Mesendoderm (in vitro differentiated cells): ENCODE results near the gene TNFSF8.

Experiments used
- DNase-seq: peaks from one replicate; pipeline ENCODE4 v3.0.0; 2013
- H2AK5ac ChIP-seq: 2 replicates; pipeline ENCODE4 v1.6.1; 2013; ENCODE audit warnings: low read length, inconsistent platforms
- H2BK120ac ChIP-seq: 2 replicates; pipeline ENCODE4 v1.6.1; 2013; ENCODE audit warnings: low read depth, mild to moderate bottlenecking, low read length, moderate library complexity, mixed read lengths
- H2BK15ac ChIP-seq: replicated peaks from 2 replicates; pipeline ENCODE4 v1.6.1; 2013; ENCODE audit warnings: low read depth, mild to moderate bottlenecking, moderate library complexity
- H2BK5ac ChIP-seq: 2 replicates; pipeline ENCODE4 v1.6.1; 2013; ENCODE audit warnings: low read length, inconsistent platforms
- H3K18ac ChIP-seq: 2 replicates; pipeline ENCODE4 v1.6.1; 2013; ENCODE audit warnings: mild to moderate bottlenecking, low read length, mixed read lengths
- H3K23ac ChIP-seq: one replicate; pipeline ENCODE4 v1.6.1; 2013; ENCODE audit warnings: low read length
- H3K27ac ChIP-seq: 2 replicates; pipeline ENCODE4 v1.5.1; 2013; ENCODE audit warnings: low read depth, mild to moderate bottlenecking, inconsistent platforms, low read length, moderate library complexity
- H3K27me3 ChIP-seq: 2 replicates; pipeline ENCODE4 v1.6.1; 2013; ENCODE audit warnings: low read length, control low read depth, mild to moderate bottlenecking, inconsistent platforms; ENCODE audit not compliant: insufficient read depth, poor library complexity
- H3K36me3 ChIP-seq: 2 replicates; pipeline ENCODE4 v1.6.1; 2013; ENCODE audit warnings: low read length, inconsistent platforms; ENCODE audit not compliant: control insufficient read depth, insufficient read depth
- H3K4ac ChIP-seq: one replicate; pipeline ENCODE4 v1.6.1; 2013; ENCODE audit warnings: low read depth, mild to moderate bottlenecking, low read length, moderate library complexity
- H3K4me1 ChIP-seq: 2 replicates; pipeline ENCODE4 v1.6.1; 2013; ENCODE audit warnings: low read depth, low read length, inconsistent platforms; ENCODE audit not compliant: control insufficient read depth
- H3K4me2 ChIP-seq: 2 replicates; pipeline ENCODE4 v1.6.1; 2013; ENCODE audit warnings: low read length
- H3K4me3 ChIP-seq: 2 replicates; pipeline ENCODE4 v1.5.1; 2013; ENCODE audit warnings: mild to moderate bottlenecking, low read length
- H3K56ac ChIP-seq: one replicate; pipeline ENCODE4 v1.6.1; 2013; ENCODE audit warnings: low read length
- H3K79me1 ChIP-seq: 2 replicates; pipeline ENCODE4 v1.6.1; 2013; ENCODE audit warnings: low read length, inconsistent platforms
- H3K79me2 ChIP-seq: 2 replicates; pipeline ENCODE4 v1.6.1; 2013; ENCODE audit warnings: mild to moderate bottlenecking, low read length; ENCODE audit not compliant: control insufficient read depth, insufficient read depth
- H3K9ac ChIP-seq: 2 replicates; pipeline ENCODE4 v1.6.1; 2013; ENCODE audit warnings: low read length, inconsistent platforms
- H4K5ac ChIP-seq: one replicate; pipeline ENCODE4 v1.6.1; 2013; ENCODE audit warnings: low read length
- H4K8ac ChIP-seq: one replicate; pipeline ENCODE4 v1.6.1; 2013; ENCODE audit warnings: low read depth, mild to moderate bottlenecking, control low read depth, low read length, moderate library complexity
- WGBS: extraction: QIAGEN DNeasy Blood & Tissue Kit; methylation state at CpG from one replicate; pipeline ENCODE4 v1.1.7; 2013; ENCODE audit warnings: low lambda C conversion rate, missing lambda C conversion rate; ENCODE audit not compliant: insufficient coverage; ENCODE audit errors: extremely low coverage; 5-methylcytosine and 5-hydroxymethylcytosine counted together

The TNFSF8 gene

GRCh38 chr9:114909661-114910060 lies 20.7 kb downstream of the TNFSF8 start:
- Histone ChIP-seq H4K8ac (no peak overlapping the region), H3K4ac (peak overlapping the region; percentile 60), H3K27ac (no peak overlapping the region), H3K23ac (no peak overlapping the region), H2BK120ac (no peak overlapping the region), H2BK5ac (no peak overlapping the region), H2BK15ac (no peak overlapping the region), H3K18ac (peak overlapping the region; percentile 34), H3K56ac (no peak overlapping the region), H3K4me2 (no peak overlapping the region), H3K9ac (no peak overlapping the region), H3K4me1 (peaks cover 9% of the 10 kb centered on the region), H3K79me2 (no peaks in the 10 kb centered on the region), H3K4me3 (no peak overlapping the region), H4K5ac (no peak overlapping the region), H3K79me1 (no peaks in the 10 kb centered on the region), H3K36me3 (no peaks in the 10 kb centered on the region), H2AK5ac (no peak overlapping the region), H3K27me3 (no peaks in the 10 kb centered on the region)
- WGBS: no CpG with 5 or more reads among the region's 1 CpG
- DNase-seq: no peak

- peak overlapping the region; percentile 98 for H3K4ac ChIP-seq
- no peaks in the 10 kb centered on the region for H3K27me3 ChIP-seq
- no peaks in the 10 kb centered on the region for H3K79me2 ChIP-seq
- H2AK5ac ChIP-seq: no peak overlapping the region
- no peak overlapping the region for H3K23ac ChIP-seq
- H4K5ac ChIP-seq: no peak overlapping the region
- no peaks in the 10 kb centered on the region for H3K36me3 ChIP-seq
- no CpG with 5 or more reads among the region's 6 CpGs for WGBS
- H3K27ac ChIP-seq: peak overlapping the region; percentile 47
- H2BK15ac ChIP-seq: no peak overlapping the region
- H2BK120ac ChIP-seq: no peak overlapping the region
- peak overlapping the region; percentile 6 for H2BK5ac ChIP-seq
- H3K18ac ChIP-seq: peak overlapping the region; percentile 66
- H3K4me2 ChIP-seq: no peak overlapping the region
- H3K9ac ChIP-seq: no peak overlapping the region
- peaks cover 9% of the 10 kb centered on the region for H3K4me1 ChIP-seq
- no peak overlapping the region for H4K8ac ChIP-seq
- peak overlapping the region; percentile 45 for H3K56ac ChIP-seq
- peak; percentile 60 for DNase-seq
- no peak overlapping the region for H3K4me3 ChIP-seq
- no peaks in the 10 kb centered on the region for H3K79me1 ChIP-seq
Observed at GRCh38 chr9:114908805-114909448, 21.5 kb downstream of the TNFSF8 start.

- H3K56ac ChIP-seq: peak overlapping the region; percentile 26
- H3K4me2 ChIP-seq: no peak overlapping the region
- H3K4me3 ChIP-seq: no peak overlapping the region
- no peaks in the 10 kb centered on the region for H3K79me2 ChIP-seq
- WGBS: no CpG with 5 or more reads among the region's 3 CpGs
- H3K27me3 ChIP-seq: no peaks in the 10 kb centered on the region
- H2BK120ac ChIP-seq: no peak overlapping the region
- H3K79me1 ChIP-seq: no peaks in the 10 kb centered on the region
- H2BK15ac ChIP-seq: no peak overlapping the region
- H3K4me1 ChIP-seq: peaks cover 9% of the 10 kb centered on the region
- H3K27ac ChIP-seq: peak overlapping the region; percentile 81
- no peaks in the 10 kb centered on the region for H3K36me3 ChIP-seq
- no peak overlapping the region for H3K23ac ChIP-seq
- H3K18ac ChIP-seq: peak overlapping the region; percentile 44
- no peak overlapping the region for H4K5ac ChIP-seq
- H3K4ac ChIP-seq: no peak overlapping the region
- peak; percentile 98 for DNase-seq
- H3K9ac ChIP-seq: no peak overlapping the region
- H2AK5ac ChIP-seq: no peak overlapping the region
- H4K8ac ChIP-seq: no peak overlapping the region
- H2BK5ac ChIP-seq: no peak overlapping the region
Observed at GRCh38 chr9:114908104-114908622, 22.2 kb downstream of the TNFSF8 start.

- no peak overlapping the region for H3K23ac ChIP-seq
- H3K79me2 ChIP-seq: no peaks in the 10 kb centered on the region
- H3K27me3 ChIP-seq: no peaks in the 10 kb centered on the region
- no peak overlapping the region for H4K5ac ChIP-seq
- DNase-seq: peak; percentile 96
- H3K4ac ChIP-seq: no peak overlapping the region
- no peak overlapping the region for H3K18ac ChIP-seq
- H2BK5ac ChIP-seq: no peak overlapping the region
- no peak overlapping the region for H3K4me2 ChIP-seq
- H4K8ac ChIP-seq: no peak overlapping the region
- no peaks in the 10 kb centered on the region for H3K79me1 ChIP-seq
- peak overlapping the region; percentile 21 for H2BK120ac ChIP-seq
- H3K9ac ChIP-seq: no peak overlapping the region
- no CpG with 5 or more reads among the region's 7 CpGs for WGBS
- H2BK15ac ChIP-seq: no peak overlapping the region
- H3K4me3 ChIP-seq: no peak overlapping the region
- H3K27ac ChIP-seq: peak overlapping the region; percentile 10
- H2AK5ac ChIP-seq: no peak overlapping the region
- H3K56ac ChIP-seq: no peak overlapping the region
- peaks cover 9% of the 10 kb centered on the region for H3K4me1 ChIP-seq
- no peaks in the 10 kb centered on the region for H3K36me3 ChIP-seq
Observed at GRCh38 chr9:114906922-114907571, 23.3 kb downstream of the TNFSF8 start.

- Histone ChIP-seq H2BK15ac (no peak overlapping the region), H3K4me1 (peaks cover 9% of the 10 kb centered on the region), H4K8ac (no peak overlapping the region), H3K4ac (no peak overlapping the region), H3K79me2 (no peaks in the 10 kb centered on the region), H3K4me3 (no peak overlapping the region), H3K36me3 (no peaks in the 10 kb centered on the region), H2BK5ac (no peak overlapping the region), H3K27ac (no peak overlapping the region), H3K18ac (peak overlapping the region; percentile 43), H2BK120ac (no peak overlapping the region), H3K23ac (no peak overlapping the region), H3K4me2 (no peak overlapping the region), H2AK5ac (no peak overlapping the region), H3K27me3 (no peaks in the 10 kb centered on the region), H4K5ac (no peak overlapping the region), H3K56ac (no peak overlapping the region), H3K9ac (no peak overlapping the region), H3K79me1 (no peaks in the 10 kb centered on the region)
- no peak for DNase-seq
- WGBS: no CpG with 5 or more reads among the region's 7 CpGs
Observed at GRCh38 chr9:114905170-114905940, 25.0 kb downstream of the TNFSF8 start.
